HL-60 (cell line): ENCODE results near the gene SMYD1.
"Not testable (repeated sequence)": the region's sequence is repeated elsewhere in the genome, so short reads cannot be mapped to it uniquely, and the experiment has no call there.

Experiments
- DNase-seq, 2 experiments: peaks; one replicate each; pipeline ENCODE4 v3.0.0-alpha.2; 2010 to 2020; ENCODE audit warnings: low read depth in 1 of 2, low spot score in 1 of 2
- H3K27ac ChIP-seq: fragments of 250-450 bp; sonication (Bioruptor Pico); replicated peaks from 2 replicates; pipeline ENCODE4 v1.5.1; 2020; ENCODE audit warnings: mild to moderate bottlenecking, moderate library complexity
- H3K27me3 ChIP-seq: fragments of 250-450 bp; sonication (Bioruptor Pico); 2 replicates; pipeline ENCODE4 v1.5.1; 2021; ENCODE audit warnings: mild to moderate bottlenecking, moderate library complexity; ENCODE audit not compliant: insufficient read depth, poor library complexity, severe bottlenecking
- H3K4me3 ChIP-seq: replicated peaks from 2 replicates; pipeline ENCODE4 v1.5.1; 2011; ENCODE audit warnings: mild to moderate bottlenecking, control low read depth, low read length; ENCODE audit not compliant: insufficient read depth
- CTCF ChIP-seq: IDR thresholded peaks from one replicate; pipeline ENCODE4 v1.5.1; 2011; ENCODE audit warnings: low read length, control low read depth, inconsistent platforms; ENCODE audit not compliant: insufficient read depth
- GABPA ChIP-seq: IDR thresholded peaks from 2 replicates; pipeline ENCODE4 v1.6.1; 2012; ENCODE audit warnings: low read depth
- POLR2AphosphoS5 ChIP-seq: IDR thresholded peaks from 2 replicates; pipeline ENCODE4 v1.6.1; 2012; ENCODE audit warnings: low read depth
- REST ChIP-seq: IDR thresholded peaks from 2 replicates; pipeline ENCODE4 v1.6.1; 2012; ENCODE audit warnings: low read depth; ENCODE audit not compliant: insufficient replicate concordance
- SPI1 ChIP-seq: IDR thresholded peaks from 2 replicates; pipeline ENCODE4 v1.6.1; 2012; ENCODE audit warnings: low read depth, mild to moderate bottlenecking, borderline replicate concordance
- long read RNA-seq: library from polyadenylated mRNA; unstranded; transcript quantifications from one replicate; pipeline ENCODE4 v2.0.0, GENCODE V29; 2020

Gene SMYD1
- long read RNA-seq, result 0 reads

- no peak within 1 kb of the TSS for H3K27ac ChIP-seq
- no peak for DNase-seq
- H3K27me3 ChIP-seq, result no peaks in the 10 kb centered on the region
- H3K4me3 ChIP-seq, result no peak within 1 kb of the TSS
- TF ChIP-seq REST (no peak), GABPA (no peak), POLR2AphosphoS5 (no peak), SPI1 (no peak), CTCF (no peak)
Measured at GRCh38 chr2:88067598-88067997, at the start of gene SMYD1. TSS of gene SMYD1 (plus strand) at chr2:88067825. CDS start at chr2:88067865, 40 bp downstream.

DNA sequence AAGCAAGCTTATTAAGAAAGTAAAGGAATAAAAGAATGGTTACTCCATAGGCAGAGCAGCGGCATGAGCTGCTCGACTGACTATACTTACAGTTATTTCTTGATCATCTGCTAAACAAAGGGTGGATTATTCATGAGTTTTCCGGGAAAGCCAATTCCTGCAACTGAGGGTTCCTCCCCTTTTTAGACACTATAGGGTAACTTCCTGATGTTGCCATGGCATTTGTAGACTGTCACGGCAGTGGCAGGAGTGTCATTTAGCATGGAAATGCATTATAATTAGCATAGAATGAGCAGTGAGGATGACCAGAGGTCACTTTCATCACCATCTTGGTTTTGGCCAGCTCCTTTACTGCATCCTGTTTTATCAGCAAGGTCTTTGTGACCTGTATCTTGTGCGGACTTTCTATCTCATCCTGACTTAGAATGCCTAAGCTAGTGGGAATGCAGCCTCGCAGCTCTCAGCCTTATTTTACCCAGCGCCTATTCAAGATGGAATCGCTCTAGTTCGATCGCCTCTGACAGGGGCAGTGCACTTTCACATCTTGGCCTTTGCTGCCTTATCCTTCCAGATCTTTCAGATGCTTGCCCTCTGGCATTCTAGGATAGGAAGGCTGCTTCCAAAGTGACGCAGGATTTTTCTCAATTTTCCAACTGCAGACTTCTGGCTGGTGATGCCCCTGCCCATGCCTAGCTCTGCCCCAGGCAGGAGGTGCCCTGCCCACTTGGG, 49.4 kb upstream of the SMYD1 start:
- not testable (repeated sequence) for H3K27me3 ChIP-seq, DNase-seq, H3K27ac ChIP-seq, H3K4me3 ChIP-seq

GRCh38 chr2:88018909-88019308, 48.7 kb upstream of the SMYD1 start:
- Histone ChIP-seq H3K4me3 (no peak overlapping the region), H3K27ac (no peak overlapping the region), H3K27me3 (no peaks in the 10 kb centered on the region)
- no peak for DNase-seq
- TF ChIP-seq SPI1, result no peak
- no peak for TF ChIP-seq GABPA
- TF ChIP-seq POLR2AphosphoS5, result no peak
- no peak for TF ChIP-seq REST
- TF ChIP-seq CTCF, result no peak

DNA sequence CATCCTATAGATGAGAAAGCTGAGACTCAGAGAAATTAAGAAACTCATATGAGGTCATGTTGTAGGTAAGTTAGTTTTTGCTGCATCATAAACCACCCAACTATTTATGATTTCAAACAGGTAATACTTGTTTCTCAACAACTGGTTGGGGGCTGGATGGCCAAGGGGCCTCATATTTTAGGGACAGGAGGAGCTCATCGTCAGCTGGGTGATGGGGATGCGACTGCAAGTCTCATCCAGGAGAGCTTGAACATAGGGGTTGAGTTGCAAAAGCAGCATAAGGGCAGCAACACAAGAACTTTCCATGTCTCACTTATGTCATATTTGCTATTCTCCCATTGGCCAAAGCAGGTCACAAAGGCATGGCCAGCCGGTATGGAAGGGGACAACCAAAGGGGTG, 47.6 kb upstream of the SMYD1 start:
- TF ChIP-seq CTCF (no peak), SPI1 (no peak), GABPA (no peak), POLR2AphosphoS5 (no peak), REST (no peak)
- Histone ChIP-seq H3K4me3 (no peak overlapping the region), H3K27me3 (no peaks in the 10 kb centered on the region), H3K27ac (no peak overlapping the region)
- DNase-seq, result no peak
